ENCODE measurements around the gene SPRED2.
A peak's percentile ranks its signal among the peaks of the same experiment; 100 is the strongest.

Gene SPRED2

DNA sequence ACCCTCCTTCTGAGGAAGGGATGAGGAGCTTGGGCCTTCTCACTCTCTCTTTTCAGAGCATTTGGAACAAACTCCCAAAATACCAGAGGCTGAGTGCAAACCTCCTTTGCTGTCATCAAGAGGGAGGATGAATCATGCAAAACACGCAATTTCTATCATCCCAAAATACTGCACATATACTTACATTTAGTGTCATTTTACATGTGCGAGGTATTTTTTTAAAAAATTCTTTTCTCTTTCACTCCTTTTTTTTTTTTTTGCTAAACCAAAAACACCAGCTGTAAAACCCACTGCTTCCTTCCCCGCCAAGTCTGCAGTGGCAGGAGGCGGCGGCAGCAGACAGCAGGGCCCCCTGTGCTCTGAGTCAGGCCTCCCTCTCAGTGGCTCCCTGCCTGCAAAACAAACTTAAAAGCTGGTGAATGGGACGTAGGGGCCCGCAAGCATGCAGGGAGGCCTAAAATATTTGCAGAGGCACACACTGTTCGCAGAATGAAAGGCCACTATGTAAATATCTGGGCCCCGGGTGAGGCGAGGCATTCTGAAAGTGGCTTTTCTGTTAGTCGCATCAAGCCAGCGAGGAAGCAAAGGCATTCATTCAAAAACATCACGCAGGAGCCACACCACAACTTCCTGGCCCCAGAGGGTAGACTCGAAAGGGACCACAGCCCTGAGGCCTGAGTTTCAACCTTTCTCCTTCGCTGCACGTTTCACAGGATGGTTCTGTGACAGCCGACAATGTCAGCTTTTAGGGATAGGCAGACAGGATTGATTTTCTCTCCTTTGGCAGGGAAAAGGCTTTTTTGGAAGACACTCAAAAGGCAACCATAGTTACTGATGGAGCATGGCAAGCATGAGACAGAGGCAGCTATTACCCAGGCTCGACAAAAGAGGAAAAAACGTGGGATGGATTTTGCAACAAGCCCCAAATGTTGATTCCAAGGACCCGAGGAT is 131.4 kb downstream of the SPRED2 start:
- H3K4me3 ChIP-seq (replicated peaks; ENCODE audit: low read depth, low read length) = no peak overlapping the region
- peak; percentile 83 for DNase-seq (ENCODE audit: extremely low read depth, insufficient read length)
- H3K36me3 ChIP-seq (ENCODE audit: control insufficient read depth, insufficient read depth, low read length) = no peaks in the 10 kb centered on the region
- no peaks in the 10 kb centered on the region; the same call in 1 of the 2 replicates for H3K27me3 ChIP-seq (replicated peaks; ENCODE audit: control insufficient read depth, insufficient read depth, low read length)
- TF ChIP-seq, protein P1, sequence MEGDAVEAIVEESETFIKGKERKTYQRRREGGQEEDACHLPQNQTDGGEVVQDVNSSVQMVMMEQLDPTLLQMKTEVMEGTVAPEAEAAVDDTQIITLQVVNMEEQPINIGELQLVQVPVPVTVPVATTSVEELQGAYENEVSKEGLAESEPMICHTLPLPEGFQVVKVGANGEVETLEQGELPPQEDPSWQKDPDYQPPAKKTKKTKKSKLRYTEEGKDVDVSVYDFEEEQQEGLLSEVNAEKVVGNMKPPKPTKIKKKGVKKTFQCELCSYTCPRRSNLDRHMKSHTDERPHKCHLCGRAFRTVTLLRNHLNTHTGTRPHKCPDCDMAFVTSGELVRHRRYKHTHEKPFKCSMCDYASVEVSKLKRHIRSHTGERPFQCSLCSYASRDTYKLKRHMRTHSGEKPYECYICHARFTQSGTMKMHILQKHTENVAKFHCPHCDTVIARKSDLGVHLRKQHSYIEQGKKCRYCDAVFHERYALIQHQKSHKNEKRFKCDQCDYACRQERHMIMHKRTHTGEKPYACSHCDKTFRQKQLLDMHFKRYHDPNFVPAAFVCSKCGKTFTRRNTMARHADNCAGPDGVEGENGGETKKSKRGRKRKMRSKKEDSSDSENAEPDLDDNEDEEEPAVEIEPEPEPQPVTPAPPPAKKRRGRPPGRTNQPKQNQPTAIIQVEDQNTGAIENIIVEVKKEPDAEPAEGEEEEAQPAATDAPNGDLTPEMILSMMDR (IDR thresholded peaks at IDR 0.05; ENCODE audit: insufficient read depth, low read length, poor library complexity, severe bottlenecking) = no peak

DNA sequence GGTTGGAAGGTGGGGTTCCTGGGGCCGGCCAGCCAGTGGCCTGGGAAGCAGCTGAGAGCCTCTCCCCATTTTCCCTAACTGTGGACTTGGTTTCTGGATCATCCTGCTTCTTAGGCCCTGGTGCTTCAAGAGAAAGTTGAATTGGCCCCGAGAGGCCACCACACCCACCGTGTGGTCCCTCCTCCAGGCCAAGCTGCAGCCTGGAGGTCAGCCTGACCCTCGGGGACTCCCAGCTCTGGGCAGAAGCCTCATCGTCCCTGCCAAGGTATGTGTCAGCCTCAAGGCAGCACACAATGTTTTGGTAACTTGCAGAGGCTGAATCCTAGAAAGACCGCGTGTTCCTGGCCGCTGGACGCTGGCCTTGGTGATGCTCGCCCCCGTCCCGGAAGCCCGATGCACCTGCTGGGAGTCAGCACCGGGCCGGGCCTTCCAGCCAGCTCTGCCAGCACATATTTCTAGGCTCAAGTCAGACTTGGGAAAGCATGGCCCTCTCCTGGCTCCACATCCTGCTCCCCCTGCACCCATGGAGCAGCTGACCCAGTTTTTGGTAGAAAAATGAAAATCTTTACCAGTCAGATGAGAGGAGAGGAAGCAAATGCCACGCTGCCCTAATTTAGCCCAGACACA is 132.2 kb downstream of the SPRED2 start:
- Histone ChIP-seq H3K36me3 (ENCODE audit: control insufficient read depth, insufficient read depth, low read length) (no peaks in the 10 kb centered on the region), H3K4me3 (replicated peaks; ENCODE audit: low read depth, low read length) (no peak overlapping the region), H3K27me3 (replicated peaks; ENCODE audit: control insufficient read depth, insufficient read depth, low read length) (no peaks in the 10 kb centered on the region; the same call in none of the 2 replicates)
- DNase-seq (ENCODE audit: extremely low read depth, insufficient read length) = peak; percentile 25
- TF ChIP-seq, protein P1 (IDR thresholded peaks at IDR 0.05; ENCODE audit: insufficient read depth, low read length, poor library complexity, severe bottlenecking) = no peak

DNA sequence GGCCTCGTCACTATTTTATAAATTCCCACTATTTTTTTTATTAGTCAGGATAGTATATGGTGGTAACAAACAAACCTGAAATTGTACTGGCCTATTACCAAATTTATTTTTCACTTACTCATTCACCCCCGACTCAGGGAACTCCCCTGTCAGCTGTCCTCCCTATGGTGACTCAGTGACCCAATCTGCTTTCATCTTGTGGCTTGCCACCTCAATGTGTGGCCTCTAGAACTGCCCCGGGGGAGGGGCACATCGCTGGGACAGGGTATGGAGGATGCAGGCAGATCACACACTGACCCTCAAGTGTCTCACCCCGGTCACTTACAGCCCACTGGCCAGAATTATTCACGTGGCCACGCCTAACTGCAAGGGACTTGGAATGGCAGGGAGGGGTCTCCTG is 133.2 kb downstream of the SPRED2 start:
- Histone ChIP-seq H3K36me3 (ENCODE audit: control insufficient read depth, insufficient read depth, low read length) (no peaks in the 10 kb centered on the region), H3K27me3 (replicated peaks; ENCODE audit: control insufficient read depth, insufficient read depth, low read length) (peaks cover 2% of the 10 kb centered on the region), H3K4me3 (replicated peaks; ENCODE audit: low read depth, low read length) (no peak overlapping the region)
- TF ChIP-seq, protein P1 (IDR thresholded peaks at IDR 0.05; ENCODE audit: insufficient read depth, low read length, poor library complexity, severe bottlenecking) = no peak
- DNase-seq (ENCODE audit: extremely low read depth, insufficient read length) = peak; percentile 26

DNA sequence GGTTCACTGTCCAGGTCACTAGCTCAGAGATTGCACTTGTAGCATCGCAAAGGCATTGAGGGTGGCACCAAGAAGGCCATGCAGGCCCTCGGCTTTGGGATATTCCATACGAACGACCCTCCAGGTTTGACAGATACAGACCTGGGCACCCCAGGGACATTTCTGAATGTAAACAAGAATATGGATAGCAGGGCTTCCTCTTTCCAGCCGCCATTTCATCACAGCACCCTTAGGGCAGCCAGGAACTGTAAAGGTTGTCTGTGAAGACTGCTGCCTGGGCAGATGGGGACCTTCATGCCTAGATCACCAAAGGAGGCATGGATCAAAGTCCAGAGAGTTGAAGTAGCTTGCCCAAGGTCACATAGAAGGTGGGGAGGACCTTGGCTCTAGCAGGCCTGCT is 134.3 kb downstream of the SPRED2 start:
- no peak overlapping the region for H3K4me3 ChIP-seq (replicated peaks; ENCODE audit: low read depth, low read length)
- H3K36me3 ChIP-seq (ENCODE audit: control insufficient read depth, insufficient read depth, low read length) = no peaks in the 10 kb centered on the region
- TF ChIP-seq, protein P1 (IDR thresholded peaks at IDR 0.05; ENCODE audit: insufficient read depth, low read length, poor library complexity, severe bottlenecking) = no peak
- no peak for DNase-seq (ENCODE audit: extremely low read depth, insufficient read length)
- peaks cover 2% of the 10 kb centered on the region for H3K27me3 ChIP-seq (replicated peaks; ENCODE audit: control insufficient read depth, insufficient read depth, low read length)

DNA sequence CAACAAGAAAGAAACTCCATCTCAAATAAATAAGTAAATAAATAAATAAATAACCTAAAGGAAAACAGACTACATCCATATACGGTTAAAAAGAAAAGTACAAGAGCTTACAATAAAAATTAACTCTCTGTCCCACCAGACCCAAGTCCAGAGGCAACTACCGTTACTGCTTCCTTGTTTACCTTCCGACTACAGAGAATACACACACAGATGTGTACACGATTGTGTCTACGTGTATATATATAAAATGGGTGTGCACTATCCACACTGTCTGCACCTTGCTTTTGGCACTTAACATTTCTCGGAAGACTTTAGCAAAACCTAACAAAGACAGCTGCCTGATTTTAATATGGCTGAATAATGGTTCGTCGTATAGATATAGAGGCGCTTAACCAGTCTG is 134.9 kb downstream of the SPRED2 start:
- Histone ChIP-seq H3K4me3 (replicated peaks; ENCODE audit: low read depth, low read length) (no peak overlapping the region), H3K36me3 (ENCODE audit: control insufficient read depth, insufficient read depth, low read length) (no peaks in the 10 kb centered on the region), H3K27me3 (replicated peaks; ENCODE audit: control insufficient read depth, insufficient read depth, low read length) (peaks cover 2% of the 10 kb centered on the region)
- no peak for DNase-seq (ENCODE audit: extremely low read depth, insufficient read length)
- TF ChIP-seq, protein P1 (IDR thresholded peaks at IDR 0.05; ENCODE audit: insufficient read depth, low read length, poor library complexity, severe bottlenecking) = no peak
